Effector memory CD4-positive, alpha-beta T cell (primary cell): Measurements from ENCODE around the gene LYRM1.

Experiments
- DNase-seq, 3 donors: peaks; one replicate each; pipeline ENCODE4 v3.0.0-alpha.2; 2020
- H3K27ac ChIP-seq: 2 replicates; pipeline ENCODE4 v1.7.0; 2013; ENCODE audit warnings: mild to moderate bottlenecking, low read length, moderate library complexity; ENCODE audit not compliant: insufficient read depth, poor library complexity, severe bottlenecking
- H3K27me3 ChIP-seq: replicated peaks from 2 replicates; pipeline ENCODE4 v1.7.0; 2013; ENCODE audit warnings: mild to moderate bottlenecking, low read length; ENCODE audit not compliant: insufficient read depth, control insufficient read depth, poor library complexity, severe bottlenecking
- H3K36me3 ChIP-seq: 2 replicates; pipeline ENCODE4 v1.7.0; 2013; ENCODE audit warnings: mild to moderate bottlenecking, low read length, moderate library complexity; ENCODE audit not compliant: control insufficient read depth, insufficient read depth
- H3K4me1 ChIP-seq: 2 replicates; pipeline ENCODE4 v1.7.0; 2013; ENCODE audit warnings: low read length, mild to moderate bottlenecking; ENCODE audit not compliant: control insufficient read depth, insufficient read depth, poor library complexity, severe bottlenecking
- H3K4me3 ChIP-seq: 2 replicates; pipeline ENCODE4 v1.7.0; 2013; ENCODE audit warnings: low read length, low read depth, mild to moderate bottlenecking; ENCODE audit not compliant: insufficient read depth, poor library complexity, severe bottlenecking
- H3K9me3 ChIP-seq: 2 replicates; pipeline ENCODE4 v1.7.0; 2013; ENCODE audit warnings: mild to moderate bottlenecking, low read length, moderate library complexity; ENCODE audit not compliant: control insufficient read depth
- total RNA-seq, 3 donors: gene quantifications; one replicate each; lab custom pipeline; 2026; lab: John Stamatoyannopoulos, UW

The LYRM1 gene, protein sequence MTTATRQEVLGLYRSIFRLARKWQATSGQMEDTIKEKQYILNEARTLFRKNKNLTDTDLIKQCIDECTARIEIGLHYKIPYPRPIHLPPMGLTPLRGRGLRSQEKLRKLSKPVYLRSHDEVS
- 18.3 to 19.0 (median 18.9) reads per million in 3 donors for total RNA-seq

DNA sequence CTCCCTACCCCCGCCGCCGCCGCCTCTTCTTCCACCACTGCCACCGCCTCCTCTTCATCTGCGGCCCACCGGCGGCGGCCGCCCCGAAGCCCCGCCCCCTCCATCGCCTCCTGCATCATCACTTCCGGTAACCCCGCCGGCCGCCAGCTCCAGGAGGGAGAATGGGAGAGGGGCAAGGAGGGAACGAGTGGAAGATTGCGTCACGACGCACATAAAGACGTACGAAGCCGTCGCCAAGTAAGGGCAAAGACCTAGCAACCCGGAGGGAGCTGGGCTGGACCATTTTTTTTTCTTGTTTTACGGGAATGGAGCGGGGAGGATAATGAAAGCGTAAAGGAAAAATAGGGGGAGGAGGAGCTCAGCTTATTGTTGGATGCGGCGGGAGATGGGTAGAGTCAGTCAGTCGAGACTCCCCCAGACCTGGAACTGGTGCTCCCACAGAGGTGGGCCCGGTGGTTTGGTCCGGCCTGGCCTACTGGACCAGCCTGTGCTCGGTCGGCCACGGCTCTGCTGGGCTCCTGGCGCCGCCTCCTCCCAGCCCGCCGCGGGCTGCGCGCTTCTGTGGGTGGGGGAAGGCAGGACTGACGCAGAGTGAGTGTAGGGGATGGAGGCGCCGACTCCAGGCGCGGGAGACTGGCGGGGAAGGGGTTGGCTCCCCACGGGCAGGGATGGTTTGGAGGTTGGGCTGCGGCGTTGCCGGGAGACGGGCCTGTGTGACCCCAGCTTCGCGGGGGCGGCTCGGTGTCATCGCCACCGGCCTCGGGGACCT, at the start of gene LYRM1, which contains the start of gene DCUN1D3:
Gene LYRM1 (plus strand): TSS at position 473 of the 769 bp plus-strand sequence. CDS start 14,785 bp downstream, outside the sequence.
Gene DCUN1D3 (minus strand): TSS at position 60 of the 769 bp plus-strand sequence. CDS start 37,820 bp downstream, outside the sequence.
- Histone ChIP-seq H3K36me3 (peaks cover 2% of the 10 kb centered on the region), H3K4me3 (peak within 1 kb of the TSS; percentile 88), H3K4me1 (peaks cover 18% of the 10 kb centered on the region), H3K27me3 (no peaks in the 10 kb centered on the region), H3K9me3 (no peaks in the 10 kb centered on the region), H3K27ac (peak within 1 kb of the TSS; percentile 93)
- peak; percentile 82 to 89 (median 86) for DNase-seq

DNA sequence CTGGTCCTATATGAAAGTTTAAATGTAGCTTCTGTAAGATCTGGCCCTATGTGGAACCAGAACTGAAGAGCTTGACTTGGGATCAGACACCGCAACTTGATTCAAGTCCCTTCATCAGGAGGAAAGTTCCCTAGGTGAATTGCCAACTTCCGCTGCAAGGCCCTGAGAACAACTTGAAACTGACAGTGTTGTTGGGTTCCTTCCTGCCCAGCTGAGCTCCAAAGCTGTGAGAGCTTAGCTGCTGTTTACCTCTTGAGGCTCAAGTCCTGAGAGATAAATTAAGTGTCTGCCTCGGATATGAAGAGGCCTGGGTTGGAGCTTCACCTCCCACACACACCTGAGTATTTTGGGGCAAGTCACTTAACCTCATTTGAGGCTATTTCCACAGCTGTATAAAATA, 49.6 kb upstream of the LYRM1 start:
- Histone ChIP-seq H3K36me3 (no peaks in the 10 kb centered on the region), H3K27ac (no peak overlapping the region), H3K27me3 (no peaks in the 10 kb centered on the region), H3K4me1 (no peaks in the 10 kb centered on the region), H3K4me3 (no peak overlapping the region), H3K9me3 (no peaks in the 10 kb centered on the region)
- no peak for DNase-seq

- Histone ChIP-seq H3K27me3 (no peaks in the 10 kb centered on the region), H3K27ac (no peak overlapping the region), H3K4me1 (no peaks in the 10 kb centered on the region), H3K36me3 (no peaks in the 10 kb centered on the region), H3K9me3 (no peaks in the 10 kb centered on the region), H3K4me3 (no peak overlapping the region)
- DNase-seq: no peak
Observed at GRCh38 chr16:20851601-20852000, 49.0 kb upstream of the LYRM1 start.

GRCh38 chr16:20853143-20853542, 47.4 kb upstream of the LYRM1 start:
- Histone ChIP-seq H3K9me3 (no peaks in the 10 kb centered on the region), H3K4me1 (no peaks in the 10 kb centered on the region), H3K4me3 (no peak overlapping the region), H3K27ac (no peak overlapping the region), H3K27me3 (no peaks in the 10 kb centered on the region), H3K36me3 (no peaks in the 10 kb centered on the region)
- no peak for DNase-seq

DNA sequence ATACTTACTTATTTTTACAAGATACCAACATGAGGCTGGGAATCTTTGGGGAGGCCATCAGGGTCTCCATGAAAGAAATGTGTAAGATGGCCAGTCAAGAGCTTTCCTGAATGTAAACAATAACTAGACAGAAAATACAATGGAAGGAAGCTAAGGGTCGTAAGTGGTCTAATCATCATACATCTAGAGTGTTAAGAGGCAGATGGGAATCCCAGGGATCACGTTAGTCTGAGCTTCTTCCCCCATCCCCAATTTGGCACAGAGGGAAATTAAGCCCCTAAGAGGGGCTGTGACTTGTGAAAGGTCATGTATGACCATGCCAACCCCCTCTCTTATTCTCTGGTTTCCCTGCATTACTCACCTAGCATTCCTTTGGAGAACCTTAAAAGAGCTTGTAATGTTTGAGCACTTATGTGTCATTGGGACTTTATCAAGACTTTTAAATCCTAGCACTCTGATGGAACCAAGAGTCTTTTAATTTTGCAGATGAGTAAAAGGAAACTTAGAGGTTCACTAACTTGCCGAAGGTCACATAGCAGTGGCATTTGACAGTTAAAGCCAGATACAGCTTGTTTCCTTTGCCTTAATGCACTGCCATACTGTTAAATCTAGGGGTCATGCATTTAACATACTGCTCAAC, 46.5 kb upstream of the LYRM1 start:
- Histone ChIP-seq H3K36me3 (no peaks in the 10 kb centered on the region), H3K9me3 (no peaks in the 10 kb centered on the region), H3K27ac (no peak overlapping the region), H3K27me3 (no peaks in the 10 kb centered on the region), H3K4me1 (no peaks in the 10 kb centered on the region), H3K4me3 (no peak overlapping the region)
- DNase-seq: no peak

GRCh38 chr16:20854963-20855362, 45.6 kb upstream of the LYRM1 start:
- Histone ChIP-seq H3K9me3 (no peaks in the 10 kb centered on the region), H3K4me3 (no peak overlapping the region), H3K27me3 (no peaks in the 10 kb centered on the region), H3K4me1 (no peaks in the 10 kb centered on the region), H3K27ac (no peak overlapping the region), H3K36me3 (peaks cover 5% of the 10 kb centered on the region)
- DNase-seq: no peak

GRCh38 chr16:20857281-20857680, 43.3 kb upstream of the LYRM1 start:
- Histone ChIP-seq H3K4me1 (no peaks in the 10 kb centered on the region), H3K27ac (no peak overlapping the region), H3K9me3 (no peaks in the 10 kb centered on the region), H3K27me3 (no peaks in the 10 kb centered on the region), H3K4me3 (no peak overlapping the region), H3K36me3 (peaks cover 25% of the 10 kb centered on the region)
- no peak for DNase-seq

GRCh38 chr16:20859229-20859628, 41.3 kb upstream of the LYRM1 start:
- no peak for DNase-seq
- Histone ChIP-seq H3K36me3 (peaks cover 26% of the 10 kb centered on the region), H3K27ac (no peak overlapping the region)

DNA sequence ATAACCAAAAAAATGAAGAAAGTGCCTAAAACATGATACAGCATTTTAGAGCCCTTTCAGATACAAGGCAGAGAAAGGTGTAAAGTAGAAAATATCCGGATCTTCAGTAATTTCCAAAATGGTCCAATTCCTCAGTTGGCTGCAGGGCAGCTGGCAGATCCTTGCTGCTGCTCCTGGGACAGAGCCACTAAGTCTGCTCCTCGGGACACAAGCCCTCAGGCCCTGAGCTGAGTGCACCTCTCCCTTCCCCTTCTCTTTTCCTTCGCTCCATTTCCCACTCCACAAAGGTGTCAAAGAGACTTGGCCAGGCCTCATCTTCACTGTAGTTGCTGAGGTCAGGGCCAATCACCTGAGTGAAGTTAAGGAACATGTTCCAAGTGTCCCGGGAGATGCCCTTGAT, 40.9 kb upstream of the LYRM1 start:
- H3K9me3 ChIP-seq: no peaks in the 10 kb centered on the region
- H3K27me3 ChIP-seq: no peaks in the 10 kb centered on the region
- no peak for DNase-seq
- H3K4me1 ChIP-seq: no peaks in the 10 kb centered on the region
- H3K36me3 ChIP-seq: peaks cover 26% of the 10 kb centered on the region
- no peak overlapping the region for H3K27ac ChIP-seq
- H3K4me3 ChIP-seq: no peak overlapping the region

More at GRCh38 chr16:20859229-20859628, 41.3 kb upstream of the LYRM1 start:
- Histone ChIP-seq H3K4me3 (no peak overlapping the region), H3K9me3 (no peaks in the 10 kb centered on the region), H3K4me1 (no peaks in the 10 kb centered on the region), H3K27me3 (no peaks in the 10 kb centered on the region)

DNA sequence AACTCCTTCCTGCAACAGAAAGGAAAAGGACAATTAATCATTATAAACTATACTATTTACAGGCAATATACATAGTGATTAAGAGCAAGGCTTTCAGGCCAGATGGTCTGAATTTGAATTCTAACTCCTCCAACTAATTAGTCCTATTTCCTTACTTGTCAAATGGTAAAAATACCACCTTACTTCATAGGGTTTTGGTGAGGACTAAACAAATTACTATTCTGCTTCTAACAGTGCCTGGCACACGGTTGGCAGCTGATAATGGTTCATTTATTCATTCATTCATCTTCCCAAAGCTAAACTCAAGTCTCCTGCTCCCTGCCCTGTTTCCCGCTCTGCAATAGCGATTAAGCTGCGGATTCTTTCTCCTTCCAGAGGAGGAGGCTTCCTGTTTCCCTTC, 40.2 kb upstream of the LYRM1 start:
- DNase-seq: no peak

More for the DNA sequence above, 40.2 kb upstream of the LYRM1 start:
- Histone ChIP-seq H3K27me3 (no peaks in the 10 kb centered on the region), H3K36me3 (peaks cover 26% of the 10 kb centered on the region), H3K4me3 (no peak overlapping the region), H3K9me3 (no peaks in the 10 kb centered on the region), H3K4me1 (no peaks in the 10 kb centered on the region), H3K27ac (no peak overlapping the region)
